GM18870 (cell line): Measurements from ENCODE around the gene NFKBIA.
"Not testable (repeated sequence)": the region's sequence is repeated elsewhere in the genome, so short reads cannot be mapped to it uniquely, and the experiment has no call there.

Experiments
- ATAC-seq: cut with Tn5 transposase; IDR thresholded peaks from one replicate; pipeline ENCODE4 v1.9.1; 2021; ENCODE audit warnings: moderate library complexity; ENCODE audit not compliant: unreplicated experiment

NFKBIA gene

DNA sequence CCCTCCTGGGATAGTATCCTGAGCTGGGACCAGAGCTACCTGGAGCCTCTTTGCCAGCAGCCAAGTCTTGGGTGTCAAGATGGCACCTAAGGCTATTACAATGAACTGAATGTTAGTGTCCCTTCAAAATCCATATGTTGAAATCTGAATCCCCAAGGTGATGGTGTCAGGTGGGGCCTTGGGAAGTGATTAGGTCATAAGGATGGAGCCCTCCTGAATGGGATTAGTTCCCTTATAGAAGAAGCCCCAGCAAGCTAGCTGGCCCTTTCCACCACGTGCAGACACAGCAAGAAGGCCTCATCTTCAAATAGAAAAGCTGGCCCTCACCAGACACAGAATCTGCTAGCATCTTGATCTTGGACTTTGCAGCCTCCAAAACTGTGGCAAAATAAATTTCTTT lies 12.4 kb downstream of the NFKBIA start:
- no peak for ATAC-seq

DNA sequence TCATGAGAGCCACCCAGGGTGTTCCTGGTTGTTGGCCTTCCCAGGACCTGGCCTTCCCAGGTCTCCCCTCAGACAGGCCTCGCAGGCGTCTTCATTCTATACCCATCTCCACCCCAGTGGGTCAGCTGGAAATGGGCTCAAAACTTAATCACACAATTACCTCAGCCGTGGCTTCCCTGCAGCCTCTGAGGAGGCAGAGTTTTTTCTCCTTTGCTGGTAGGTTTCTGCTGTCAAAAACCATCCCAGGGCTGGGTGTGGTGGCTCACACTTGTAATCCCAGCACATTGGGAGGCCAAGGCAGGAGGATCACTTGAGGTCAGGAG lies 13.2 kb downstream of the NFKBIA start:
- no peak for ATAC-seq

DNA sequence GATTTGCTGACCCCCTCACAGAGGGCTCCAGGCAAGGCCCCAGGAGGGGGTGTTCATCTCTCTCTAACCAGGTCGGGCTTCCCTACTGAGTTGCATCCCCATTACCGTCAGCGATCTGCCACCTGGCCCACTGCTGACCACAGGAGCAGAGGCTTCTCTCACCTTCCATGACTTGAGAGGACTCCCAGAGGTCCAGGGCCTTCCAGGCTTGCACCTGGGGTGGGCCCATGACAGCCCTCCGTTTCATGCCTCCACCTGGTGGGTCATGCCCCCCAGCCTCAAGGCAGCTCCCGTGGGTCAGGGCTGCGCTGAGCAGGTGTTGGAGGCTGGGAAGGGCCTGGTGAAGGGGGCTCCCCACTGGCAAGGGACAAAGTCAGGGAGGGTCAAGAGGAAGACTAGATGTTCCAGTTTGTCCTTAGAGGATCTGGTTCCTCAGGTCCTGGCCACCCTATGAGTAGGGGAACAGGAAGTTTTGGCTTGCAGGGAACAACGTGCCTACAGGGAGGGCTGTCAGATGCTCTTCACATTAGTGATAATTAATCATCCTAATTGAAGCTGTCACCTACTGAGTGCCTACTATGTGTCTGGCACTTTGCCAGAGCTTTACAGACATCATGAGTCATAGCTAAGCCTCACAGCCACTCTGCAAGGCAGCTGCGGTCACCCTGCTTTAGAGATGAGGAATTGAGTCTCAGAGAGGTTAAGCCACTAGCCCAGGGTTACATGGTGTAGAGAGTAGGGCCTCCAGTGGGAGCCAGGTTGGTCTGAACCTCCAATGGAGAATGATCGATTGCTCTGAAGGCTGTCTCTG lies 13.8 kb downstream of the NFKBIA start:
- no peak for ATAC-seq

DNA sequence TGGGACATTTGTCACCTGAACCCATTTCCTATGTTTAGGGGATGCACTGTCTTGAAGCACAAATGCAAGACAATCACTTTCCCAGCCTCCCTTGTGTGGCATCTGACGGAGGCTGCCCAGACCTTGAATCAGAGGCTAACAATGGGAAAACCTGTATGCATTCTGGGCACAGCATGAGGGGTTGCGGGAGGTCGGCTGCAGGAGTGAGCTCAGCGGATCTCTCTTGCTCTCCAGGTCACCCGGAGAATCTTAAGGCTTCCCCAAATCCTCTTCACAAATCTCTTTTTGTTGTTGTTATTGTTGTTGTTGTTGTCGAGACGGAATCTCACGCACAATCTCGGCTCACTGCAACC lies 15.3 kb downstream of the NFKBIA start:
- no peak for ATAC-seq

DNA sequence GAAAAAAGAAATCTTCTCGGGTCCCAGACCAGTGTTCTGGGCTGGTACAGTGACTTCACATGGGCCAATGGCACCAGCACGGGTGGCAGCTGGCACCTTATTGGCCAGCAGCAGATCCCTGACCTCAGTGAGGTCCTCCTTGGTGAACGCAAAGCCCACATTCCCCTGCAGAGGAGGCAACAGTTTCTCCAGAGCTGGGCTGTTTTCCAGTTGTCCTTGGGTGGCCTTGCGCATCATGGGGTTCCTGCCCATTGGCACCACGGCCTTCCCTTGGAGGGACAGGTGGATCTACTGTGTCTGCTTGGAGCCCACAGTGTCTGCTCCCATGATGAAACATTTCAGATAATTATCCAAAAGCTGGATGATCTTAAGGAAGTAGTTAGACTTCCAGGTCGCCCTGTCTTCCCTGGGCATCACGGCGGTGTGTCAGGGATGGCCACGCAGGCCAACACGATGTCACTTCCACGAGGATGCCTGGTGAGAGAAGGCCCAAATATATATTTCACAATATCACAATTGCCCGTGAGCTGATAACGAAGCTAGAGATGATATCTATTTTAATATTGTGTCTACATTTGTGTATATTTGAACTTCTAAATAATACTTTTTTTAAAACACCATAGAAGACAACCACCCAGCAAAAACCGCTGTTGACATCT lies 15.8 kb downstream of the NFKBIA start:
- ATAC-seq, result no peak

DNA sequence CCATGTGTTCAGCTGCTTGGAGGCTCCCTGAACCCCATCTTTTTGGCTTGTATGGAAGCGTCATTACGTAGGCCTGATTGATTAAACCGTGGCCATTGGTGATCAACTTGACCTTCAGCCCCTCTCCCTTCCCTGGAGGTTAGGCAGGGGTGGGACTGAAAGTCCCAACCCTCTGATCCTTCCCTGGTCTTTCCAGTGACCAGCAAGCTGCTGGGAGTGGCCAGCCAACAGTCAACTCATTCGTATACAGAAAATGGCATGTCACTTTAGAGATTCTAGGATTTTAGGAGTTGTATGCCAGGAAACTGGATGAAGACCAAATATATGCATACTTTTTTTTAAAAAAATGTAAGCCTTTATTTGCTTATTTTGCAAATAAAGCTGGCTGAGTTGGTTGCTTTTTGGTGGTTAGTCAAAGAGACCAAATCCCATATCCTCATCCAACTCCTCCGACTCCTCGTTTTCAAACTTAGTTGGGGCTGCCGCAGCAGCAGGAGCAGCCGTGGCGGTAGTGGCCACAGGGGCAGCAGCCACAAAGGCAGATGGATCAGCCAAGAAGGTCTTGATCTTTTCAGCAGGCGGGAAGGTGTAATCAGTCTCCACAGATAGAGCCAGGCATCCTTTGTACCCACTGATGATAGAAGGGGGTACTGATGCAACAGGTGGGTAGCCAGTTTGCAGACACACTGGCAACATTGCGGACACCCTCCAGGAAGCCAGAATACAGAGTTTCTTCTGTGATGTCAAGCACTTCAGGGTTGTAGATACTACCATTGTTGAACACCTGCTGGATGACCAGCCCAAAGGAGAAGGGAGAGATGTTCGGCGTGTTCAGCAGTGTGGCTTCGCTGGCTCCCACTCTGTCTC lies 16.6 kb downstream of the NFKBIA start:
- no peak for ATAC-seq

DNA sequence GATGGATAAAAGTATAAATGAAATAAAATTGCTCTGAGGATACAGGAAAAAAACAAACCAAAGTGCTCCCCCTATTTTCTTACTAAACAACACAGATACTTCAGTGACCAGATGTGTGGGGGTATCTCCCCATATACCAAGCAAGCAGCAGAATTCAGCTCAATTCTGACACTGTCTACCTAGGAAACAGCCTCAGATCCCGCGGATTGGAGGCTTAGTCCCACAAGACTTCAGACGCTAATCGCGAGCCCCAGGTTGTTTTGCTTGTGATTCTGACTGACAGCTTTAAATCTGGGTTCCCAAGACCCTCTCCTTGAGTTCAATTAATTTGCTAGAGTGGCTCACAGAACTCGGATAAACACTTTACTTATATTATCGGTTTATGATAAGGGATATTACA lies 17.3 kb downstream of the NFKBIA start:
- no peak for ATAC-seq

DNA sequence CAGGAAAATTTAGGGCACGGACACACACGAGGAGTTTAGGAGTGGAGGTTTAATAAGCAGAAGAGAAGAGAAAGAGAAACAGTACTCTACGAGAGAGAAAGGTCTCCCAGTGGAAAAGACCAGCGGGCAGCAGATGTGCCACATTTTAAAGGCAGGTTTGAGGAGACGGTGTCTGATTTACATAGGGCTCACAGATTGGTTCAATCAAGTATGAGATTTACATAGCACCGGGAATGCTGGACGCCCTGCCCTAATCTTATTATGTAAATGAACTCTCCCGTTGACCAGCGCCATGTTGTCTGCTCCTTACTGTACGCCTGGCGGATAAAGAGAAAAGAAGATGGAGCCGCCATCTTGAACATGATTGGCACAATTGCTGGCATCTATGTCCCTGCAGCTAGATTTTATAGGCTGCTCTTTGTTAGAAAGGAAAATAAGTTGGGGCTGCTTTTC lies 17.9 kb downstream of the NFKBIA start:
- ATAC-seq, result no peak

DNA sequence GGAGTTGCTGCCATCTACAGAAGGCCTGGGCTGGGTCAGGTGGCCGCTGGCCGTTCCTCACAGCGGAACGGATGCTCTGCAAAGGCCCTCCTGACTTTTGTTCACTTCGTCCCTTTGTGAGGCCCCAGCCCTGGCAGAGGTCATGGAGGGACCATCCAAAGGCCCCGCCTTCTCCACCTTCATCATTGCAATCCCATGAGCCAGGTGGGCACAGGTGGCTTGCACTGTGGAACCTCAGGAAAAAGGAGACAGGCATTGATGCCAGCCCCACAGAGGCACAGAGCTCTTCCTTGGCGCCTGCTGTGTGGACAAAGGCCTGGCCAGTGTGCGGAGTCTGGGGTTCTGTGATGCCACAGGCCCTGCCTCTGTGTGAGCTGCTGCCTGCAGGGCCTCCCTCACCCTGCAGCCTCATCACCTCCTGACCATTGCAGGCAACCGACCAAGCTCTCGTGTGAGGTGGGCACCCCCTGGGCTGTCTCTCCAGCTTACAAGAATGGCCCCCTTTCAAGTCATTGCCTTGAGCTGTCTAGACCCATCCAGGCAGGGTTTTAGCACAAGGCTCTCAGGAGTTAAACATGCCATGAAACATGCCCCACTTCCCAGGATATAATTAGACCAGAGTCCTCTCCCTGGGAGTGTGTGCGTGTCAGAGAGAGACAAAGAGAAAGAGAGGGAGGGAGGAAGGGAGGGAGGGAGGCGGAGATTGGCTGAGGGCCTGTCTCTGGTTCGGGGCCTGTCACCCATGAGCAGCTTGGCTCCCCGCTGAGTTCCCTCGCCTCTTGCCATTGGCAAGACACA lies 19.3 kb downstream of the NFKBIA start:
- ATAC-seq, result no peak

DNA sequence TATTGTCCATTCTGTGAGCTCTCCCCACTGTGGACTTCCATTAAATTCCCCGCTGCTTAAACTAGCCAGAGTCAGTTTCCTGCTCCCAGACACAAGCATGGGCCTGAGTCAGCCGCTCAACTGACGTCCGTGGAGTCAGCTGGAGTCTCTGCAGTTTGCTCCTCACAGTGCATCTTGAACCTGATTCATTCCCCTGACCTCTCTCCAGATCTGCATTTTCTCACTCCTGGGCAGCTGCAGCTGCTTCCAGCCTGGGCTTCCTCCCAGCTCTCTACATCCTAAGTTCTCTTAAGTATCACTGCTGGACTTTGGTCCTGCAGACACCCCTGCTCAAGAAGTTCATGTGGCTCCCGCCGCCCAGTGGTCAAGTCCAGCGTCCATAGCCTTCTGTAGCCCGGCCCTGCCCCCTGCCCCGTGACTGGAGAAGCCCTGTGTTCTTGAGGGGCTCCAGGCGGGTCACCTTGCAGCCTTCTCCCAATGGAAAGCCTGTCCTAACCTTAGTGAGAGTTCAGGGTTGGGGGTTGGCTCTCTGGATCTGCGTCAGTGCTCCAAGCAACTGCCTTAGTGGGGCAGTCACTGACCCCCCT lies 20.0 kb downstream of the NFKBIA start:
- ATAC-seq, result no peak

DNA sequence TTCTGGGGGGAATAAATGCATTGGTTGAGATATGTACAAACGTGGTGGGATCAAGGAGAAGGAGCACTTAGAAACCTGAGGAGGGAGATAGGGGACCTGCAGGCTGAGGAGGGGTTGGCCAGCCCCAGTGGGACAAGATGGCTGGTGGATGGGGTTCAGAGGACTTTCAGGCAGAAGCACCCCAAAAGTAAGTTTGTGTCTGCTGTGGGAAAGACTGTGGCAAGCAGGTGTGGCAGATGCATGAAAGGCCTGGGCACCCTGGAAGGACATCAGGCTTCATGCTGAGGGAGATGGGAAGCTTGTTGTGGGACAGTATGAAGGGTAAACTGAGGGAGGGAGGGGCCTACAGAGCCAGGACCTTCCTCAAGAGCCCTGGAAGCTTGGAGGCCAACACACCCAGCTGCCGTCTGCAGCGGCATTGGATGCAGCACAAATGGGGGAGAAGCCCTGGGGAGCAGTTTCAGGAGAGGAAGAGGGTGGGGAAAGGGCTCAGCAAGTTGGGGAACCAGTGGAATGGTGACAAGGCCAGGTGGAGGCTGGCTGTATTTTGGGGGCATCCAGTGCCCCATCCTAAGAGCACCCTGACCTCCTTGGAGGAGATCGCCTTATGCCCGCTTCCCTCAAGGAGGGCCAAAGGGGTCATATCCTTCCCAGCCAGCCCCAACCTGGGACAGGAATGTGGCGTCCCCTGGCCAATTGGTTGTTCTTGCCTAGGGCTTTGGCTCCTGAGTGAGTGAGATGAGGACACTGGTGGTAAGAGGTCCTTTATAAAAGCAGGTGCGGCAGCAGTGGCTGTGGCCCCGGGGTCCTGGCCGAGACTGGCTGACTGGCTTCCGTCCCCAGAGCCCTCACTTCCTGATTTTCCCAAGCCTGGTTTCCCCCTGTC lies 20.7 kb downstream of the NFKBIA start:
- ATAC-seq, result no peak

DNA sequence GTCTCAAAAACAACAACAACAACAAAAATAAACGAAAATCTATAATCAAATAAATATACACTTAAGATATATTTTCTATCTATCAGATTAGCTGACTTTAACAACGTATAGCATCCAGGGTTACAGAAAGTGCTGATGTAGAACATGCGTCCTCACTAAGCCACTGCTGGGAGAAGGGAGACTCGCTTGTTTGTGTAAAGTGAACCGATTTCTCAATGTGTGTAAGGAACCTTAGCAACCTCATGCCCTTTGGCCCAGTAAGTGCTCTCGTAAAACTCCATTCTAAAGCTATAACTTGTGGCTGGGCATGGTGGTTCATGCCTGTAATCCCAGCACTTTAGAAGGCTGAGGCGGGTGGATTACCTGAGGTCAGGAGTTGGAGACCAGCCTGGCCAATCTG lies 23.8 kb downstream of the NFKBIA start:
- no peak for ATAC-seq

DNA sequence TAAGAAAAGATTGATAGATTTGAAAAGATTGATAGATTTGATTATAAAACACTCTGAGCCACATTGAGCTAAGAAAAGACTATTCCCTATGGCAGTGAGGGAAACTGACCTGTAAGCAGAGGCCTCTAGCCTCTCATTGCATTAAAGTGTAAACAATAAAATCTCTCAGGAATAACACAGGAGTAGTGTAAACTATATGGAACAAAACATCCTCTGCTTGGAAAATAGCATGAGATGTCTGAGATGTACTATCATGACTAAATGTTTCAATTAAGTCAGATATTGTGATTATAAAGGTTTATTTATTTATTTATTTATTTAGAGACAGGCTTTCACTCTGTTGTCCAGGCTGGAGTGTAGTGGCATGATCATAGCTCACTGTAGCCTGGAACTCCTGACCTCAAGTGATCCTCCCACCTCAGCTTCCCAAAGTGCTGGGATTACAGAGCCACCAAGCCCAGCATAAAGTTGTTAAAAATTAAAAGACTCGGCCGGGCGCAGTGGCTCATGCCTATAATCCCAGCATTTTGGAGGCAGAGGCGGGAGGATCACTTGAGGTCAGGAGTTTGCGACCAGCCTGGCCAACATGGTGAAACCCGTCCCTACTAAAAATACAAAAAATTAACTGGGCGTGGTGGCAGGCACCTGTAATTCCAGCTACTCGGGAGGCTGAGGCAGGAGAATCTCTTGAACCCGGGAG lies 25.2 kb downstream of the NFKBIA start:
- ATAC-seq, result not testable (repeated sequence)

DNA sequence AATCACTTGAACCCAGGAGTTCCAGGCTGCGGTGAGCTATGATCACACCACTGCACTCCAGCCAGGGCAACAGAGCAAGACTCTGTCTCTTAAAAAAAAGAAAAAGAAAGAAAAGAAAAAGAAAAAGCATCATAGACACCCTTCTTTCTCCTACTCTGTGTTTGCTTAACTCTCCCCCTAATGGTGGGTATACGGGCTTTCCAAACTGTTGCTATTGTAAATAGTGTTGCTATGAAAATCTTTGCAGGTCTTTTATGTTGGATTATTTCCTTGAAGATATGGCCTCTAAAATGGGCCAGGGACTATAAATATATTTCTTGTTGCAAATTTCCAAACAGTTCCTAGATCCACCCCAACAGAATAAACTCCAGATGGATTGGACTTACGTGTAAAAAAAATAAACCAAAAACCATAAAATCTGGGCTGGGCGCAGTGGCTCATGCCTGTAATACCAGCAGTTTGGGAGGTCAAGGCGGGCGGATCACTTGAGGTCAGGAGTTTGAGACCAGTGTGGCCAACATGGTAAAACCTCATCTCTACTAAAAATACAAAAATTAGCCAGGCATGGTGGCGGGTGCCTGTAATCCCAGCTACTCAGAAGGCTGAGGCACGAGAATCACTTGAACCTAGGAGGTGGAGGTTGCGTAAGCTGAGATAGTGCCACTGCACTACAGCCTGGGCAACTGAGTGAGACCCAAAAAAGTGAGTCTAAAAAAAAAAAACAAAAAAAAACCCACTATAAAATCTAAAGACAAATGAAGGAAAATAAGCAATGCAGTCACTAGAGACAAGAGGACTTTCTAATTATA lies 25.9 kb downstream of the NFKBIA start:
- ATAC-seq, result no peak

DNA sequence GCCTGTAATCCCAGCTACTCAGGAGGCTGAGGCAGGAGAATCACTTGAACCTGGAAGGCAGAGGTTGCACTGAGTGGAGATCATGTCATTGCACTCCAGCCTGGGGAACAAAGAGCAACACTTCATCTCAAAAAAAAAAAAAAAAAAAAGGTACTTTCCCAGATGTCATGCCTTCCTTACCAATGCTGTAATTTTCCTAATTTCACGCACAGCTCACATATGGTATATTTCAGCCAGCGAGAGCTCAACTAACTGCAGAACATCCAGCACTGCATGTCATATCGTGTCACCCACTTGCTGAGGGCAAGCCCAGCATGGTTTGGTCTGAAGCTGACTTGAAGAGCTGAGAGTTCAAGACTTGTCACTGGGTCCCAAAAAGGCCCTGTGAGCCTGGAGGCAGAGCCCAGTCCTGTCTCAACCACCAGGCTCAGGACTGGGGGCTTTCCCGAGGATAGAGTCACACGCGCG lies 29.0 kb downstream of the NFKBIA start:
- no peak for ATAC-seq

DNA sequence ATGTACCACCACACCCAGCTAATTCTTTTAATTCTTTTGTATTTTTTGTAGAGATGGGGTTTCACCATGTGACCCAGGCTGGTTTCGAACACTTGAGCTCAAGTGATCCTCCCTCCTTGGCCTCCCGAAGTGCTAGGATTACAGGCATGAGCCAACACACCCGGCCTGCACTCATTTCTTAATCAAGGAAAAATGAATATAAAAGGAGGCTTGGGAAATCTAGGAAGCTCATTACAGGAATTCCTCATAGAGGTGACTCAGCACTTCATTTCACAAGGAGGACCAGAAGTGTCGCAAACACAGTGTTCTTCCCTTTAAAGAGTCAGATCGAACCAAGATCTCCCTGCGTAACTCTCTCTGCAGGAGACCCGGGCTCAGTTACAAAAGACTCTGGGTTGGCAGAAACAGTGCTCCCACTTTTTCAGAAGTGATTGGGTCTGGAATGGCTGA lies 30.3 kb downstream of the NFKBIA start:
- ATAC-seq, result no peak

DNA sequence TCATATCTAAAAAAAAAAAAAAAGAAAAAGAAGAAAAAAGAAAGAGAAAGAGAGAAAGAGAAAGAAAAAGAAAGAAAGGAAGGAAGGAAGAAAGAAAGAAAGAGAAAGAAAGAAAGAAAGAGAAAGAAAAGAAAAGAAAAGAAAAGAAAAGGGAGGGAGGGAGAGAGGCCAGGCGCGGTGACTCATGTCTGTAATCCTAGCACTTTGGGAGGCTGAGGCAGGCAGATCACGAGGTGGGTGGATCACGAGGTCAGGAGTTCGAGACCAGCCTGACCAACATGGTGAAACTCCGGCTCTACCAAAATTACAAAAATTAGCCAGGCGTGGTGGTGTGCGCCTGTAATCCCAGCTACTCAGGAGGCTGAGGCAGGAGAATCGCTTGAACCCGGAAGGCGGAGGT lies 31.3 kb downstream of the NFKBIA start:
- not testable (repeated sequence) for ATAC-seq

DNA sequence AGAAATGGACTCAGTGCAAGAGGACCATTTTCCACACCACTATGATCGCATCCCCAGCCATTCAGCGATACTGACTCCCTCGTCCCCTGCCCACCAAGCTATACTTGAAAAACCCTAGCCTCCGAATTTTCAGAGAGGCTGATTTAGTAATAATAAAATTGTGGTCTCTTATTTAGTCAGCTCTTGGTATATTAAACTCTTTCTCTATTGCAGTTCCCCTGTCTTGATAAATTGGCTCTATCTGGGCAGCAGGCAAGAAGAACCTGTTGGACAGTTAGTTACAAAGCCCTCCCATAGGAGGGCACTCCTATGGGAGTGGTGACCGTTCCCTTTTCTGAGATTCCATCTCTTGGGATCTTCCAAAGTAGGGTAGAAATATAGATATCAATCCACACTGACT lies 33.6 kb downstream of the NFKBIA start:
- no peak for ATAC-seq
